ENCODE measurements around the gene OR1J2.
"Not testable (repeated sequence)": the region's sequence is repeated elsewhere in the genome, so short reads cannot be mapped to it uniquely, and the experiment has no call there.

Gene OR1J2

GRCh38 chr9:122510502-122510901 lies at the start of gene OR1J2:
TSS of gene OR1J2 (plus strand) at chr9:122510802. CDS start at chr9:122510802, 0 bp downstream.
- no peak for DNase-seq

- no peak for DNase-seq
These were observed 46.6 kb upstream of the OR1J2 start for GRCh38 chr9:122463828-122464632.

GRCh38 chr9:122464633-122465567 lies 45.7 kb upstream of the OR1J2 start:
- peak; percentile 79 for DNase-seq

- DNase-seq = no peak
These were observed 44.1 kb upstream of the OR1J2 start for GRCh38 chr9:122466456-122466855.

- DNase-seq = peak; percentile 56
These were observed 41.9 kb upstream of the OR1J2 start for GRCh38 chr9:122468735-122469134.

- no peak for DNase-seq
These were observed 36.0 kb upstream of the OR1J2 start for GRCh38 chr9:122474561-122474960.

- no peak for DNase-seq
These were observed 34.9 kb upstream of the OR1J2 start for GRCh38 chr9:122475717-122476116.

GRCh38 chr9:122477346-122477745 lies 33.3 kb upstream of the OR1J2 start:
- no peak for DNase-seq

- no peak for DNase-seq
These were observed 32.8 kb upstream of the OR1J2 start, which contains the start of gene OR1J1 for GRCh38 chr9:122477826-122478225. TSS of gene OR1J1 (minus strand) at chr9:122477926. CDS start at chr9:122477926, 0 bp downstream.

- DNase-seq = no peak
These were observed 31.5 kb upstream of the OR1J2 start for GRCh38 chr9:122479062-122479461.

- DNase-seq = peak; percentile 16
These were observed 11.7 kb upstream of the OR1J2 start for GRCh38 chr9:122498883-122499288.

- DNase-seq = no peak
These were observed 3.6 kb upstream of the OR1J2 start for GRCh38 chr9:122506964-122507363.

GRCh38 chr9:122518226-122518625 lies 7.6 kb downstream of the OR1J2 start:
- no peak for DNase-seq

- no peak for DNase-seq
These were observed 8.2 kb downstream of the OR1J2 start, which contains the start of gene OR1J4 for GRCh38 chr9:122518841-122519240. TSS of gene OR1J4 (plus strand) at chr9:122519141. CDS start at chr9:122519141, 0 bp downstream.

GRCh38 chr9:122519376-122519775 lies 8.8 kb downstream of the OR1J2 start:
- DNase-seq = no peak

GRCh38 chr9:122526602-122527001 lies 16.0 kb downstream of the OR1J2 start:
- DNase-seq = no peak

GRCh38 chr9:122527193-122527592 lies 16.6 kb downstream of the OR1J2 start, which contains the start of gene OR1N1:
TSS of gene OR1N1 (minus strand) at chr9:122527293. CDS start at chr9:122527293, 0 bp downstream.
- no peak for DNase-seq

GRCh38 chr9:122531157-122531556 lies 20.6 kb downstream of the OR1J2 start:
- not testable (repeated sequence) for DNase-seq

- no peak for DNase-seq
These were observed 25.5 kb downstream of the OR1J2 start for GRCh38 chr9:122536134-122536533.

GRCh38 chr9:122537066-122537465 lies 26.5 kb downstream of the OR1J2 start:
- not testable (repeated sequence) for DNase-seq

GRCh38 chr9:122538757-122539156 lies 28.2 kb downstream of the OR1J2 start:
- DNase-seq = no peak

GRCh38 chr9:122546196-122546595 lies 35.6 kb downstream of the OR1J2 start:
- DNase-seq = no peak

- DNase-seq = no peak
These were observed 40.8 kb downstream of the OR1J2 start for GRCh38 chr9:122551371-122551770.
